GM12873 (cell line): Measurements from ENCODE around the gene SORBS2.

Experiments used
- CTCF ChIP-seq: IDR thresholded peaks from 2 replicates; pipeline ENCODE4 v1.5.1; 2012; ENCODE audit warnings: low read depth, mild to moderate bottlenecking, moderate library complexity, low read length, control low read depth; ENCODE audit not compliant: insufficient read depth; ENCODE audit errors: missing control alignments

SORBS2 gene

DNA sequence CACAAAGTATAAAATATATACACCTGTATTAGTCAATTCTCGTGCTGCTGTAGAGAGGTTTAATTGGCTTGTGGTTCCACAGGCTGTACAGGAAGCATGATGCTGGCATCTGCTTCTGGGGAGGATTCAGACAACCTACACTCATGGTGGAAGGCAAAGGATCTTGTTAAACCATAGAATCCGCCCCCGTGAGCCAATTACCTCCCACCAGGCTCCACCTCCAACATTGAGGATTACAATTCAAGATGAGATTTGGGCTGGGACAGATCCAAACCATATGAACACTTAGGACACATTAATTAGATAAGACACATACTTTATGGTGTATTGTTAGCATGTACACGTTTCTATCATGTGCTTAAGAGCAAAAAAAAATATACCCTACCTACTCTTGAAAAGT lies 22.1 kb upstream of the SORBS2 start:
- TF ChIP-seq CTCF: no peak

GRCh38 chr4:185833055-185833598 lies 21.1 kb upstream of the SORBS2 start:
- TF ChIP-seq CTCF: no peak

- no peak for TF ChIP-seq CTCF
Observed at GRCh38 chr4:185831125-185831815, 19.3 kb upstream of the SORBS2 start.

- no peak for TF ChIP-seq CTCF
Observed at GRCh38 chr4:185830263-185830994, 18.4 kb upstream of the SORBS2 start.

- no peak for TF ChIP-seq CTCF
Observed at GRCh38 chr4:185826381-185826780, 14.4 kb upstream of the SORBS2 start.

DNA sequence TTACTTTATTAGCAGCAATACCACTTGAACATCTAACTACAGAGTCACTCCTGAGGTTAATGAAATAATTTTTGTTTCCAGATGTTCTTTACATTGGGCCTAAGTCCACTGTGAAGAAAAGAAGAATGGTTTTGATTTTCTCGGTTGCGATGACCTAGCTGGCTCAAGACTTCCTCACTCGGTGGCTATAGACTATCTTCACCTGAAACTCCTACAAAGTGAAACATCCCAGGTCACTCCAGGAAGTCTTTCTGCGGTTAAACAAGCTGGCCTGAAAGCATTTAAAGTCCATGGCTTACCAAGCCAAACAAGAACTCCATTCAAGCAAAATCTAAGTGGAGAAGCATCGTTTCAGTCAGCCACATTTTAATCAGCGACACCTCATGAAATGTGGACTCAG lies 13.7 kb upstream of the SORBS2 start:
- no peak for TF ChIP-seq CTCF

GRCh38 chr4:185822791-185823190 lies 10.8 kb upstream of the SORBS2 start:
- no peak for TF ChIP-seq CTCF
